ENCODE measurements around the gene SLCO4A1.

DNA sequence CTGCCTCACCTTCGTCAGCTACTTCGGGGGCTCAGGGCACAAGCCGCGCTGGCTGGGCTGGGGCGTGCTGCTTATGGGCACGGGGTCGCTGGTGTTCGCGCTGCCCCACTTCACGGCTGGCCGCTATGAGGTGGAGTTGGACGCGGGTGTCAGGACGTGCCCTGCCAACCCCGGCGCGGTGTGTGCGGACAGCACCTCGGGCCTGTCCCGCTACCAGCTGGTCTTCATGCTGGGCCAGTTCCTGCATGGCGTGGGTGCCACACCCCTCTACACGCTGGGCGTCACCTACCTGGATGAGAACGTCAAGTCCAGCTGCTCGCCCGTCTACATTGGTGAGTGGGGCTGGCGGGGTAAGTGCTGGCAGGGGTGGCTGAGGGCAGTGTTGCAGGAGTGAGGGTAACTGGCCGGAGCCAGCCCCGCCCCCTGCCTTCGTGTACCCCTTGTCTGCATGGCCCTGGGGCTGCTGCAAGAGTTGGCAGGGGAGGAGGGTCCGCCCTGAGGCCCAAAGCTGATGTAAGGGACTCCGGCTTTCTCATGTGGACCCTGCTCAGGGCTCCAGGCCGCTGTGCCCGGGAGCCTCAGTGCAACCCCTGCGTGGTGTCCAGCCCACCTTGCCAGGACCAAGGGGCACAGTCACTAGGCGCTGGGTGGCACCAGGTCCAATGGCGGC, 14.8 kb downstream of the SLCO4A1 start:
- TF ChIP-seq, protein P1, sequence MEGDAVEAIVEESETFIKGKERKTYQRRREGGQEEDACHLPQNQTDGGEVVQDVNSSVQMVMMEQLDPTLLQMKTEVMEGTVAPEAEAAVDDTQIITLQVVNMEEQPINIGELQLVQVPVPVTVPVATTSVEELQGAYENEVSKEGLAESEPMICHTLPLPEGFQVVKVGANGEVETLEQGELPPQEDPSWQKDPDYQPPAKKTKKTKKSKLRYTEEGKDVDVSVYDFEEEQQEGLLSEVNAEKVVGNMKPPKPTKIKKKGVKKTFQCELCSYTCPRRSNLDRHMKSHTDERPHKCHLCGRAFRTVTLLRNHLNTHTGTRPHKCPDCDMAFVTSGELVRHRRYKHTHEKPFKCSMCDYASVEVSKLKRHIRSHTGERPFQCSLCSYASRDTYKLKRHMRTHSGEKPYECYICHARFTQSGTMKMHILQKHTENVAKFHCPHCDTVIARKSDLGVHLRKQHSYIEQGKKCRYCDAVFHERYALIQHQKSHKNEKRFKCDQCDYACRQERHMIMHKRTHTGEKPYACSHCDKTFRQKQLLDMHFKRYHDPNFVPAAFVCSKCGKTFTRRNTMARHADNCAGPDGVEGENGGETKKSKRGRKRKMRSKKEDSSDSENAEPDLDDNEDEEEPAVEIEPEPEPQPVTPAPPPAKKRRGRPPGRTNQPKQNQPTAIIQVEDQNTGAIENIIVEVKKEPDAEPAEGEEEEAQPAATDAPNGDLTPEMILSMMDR (IDR thresholded peaks at IDR 0.05), result no peak
- no peak for TF ChIP-seq POLR2A (IDR thresholded peaks at IDR 0.05)

Measured in sigmoid colon (tissue), 3 donors.